Measurements from ENCODE around the gene ZNF423.
A peak's percentile ranks its signal among the peaks of the same experiment; 100 is the strongest.

Gene ZNF423

GRCh38 chr16:49855822-49856671 is at the start of gene ZNF423:
Gene ZNF423, minus strand, starts transcription at chr16:49856112. Its CDS starts 338 bp downstream, at chr16:49855774.
- peaks cover 25% of the 10 kb centered on the region for H3K4me1 ChIP-seq (ENCODE audit: control insufficient read depth, insufficient read depth, low read length)
- peak within 1 kb of the TSS; percentile 54 for H3K9ac ChIP-seq (ENCODE audit: low read depth, low read length)
- peak within 1 kb of the TSS; percentile 70 for H3K4me3 ChIP-seq (ENCODE audit: low read depth, low read length)
- H3K9me3 ChIP-seq (ENCODE audit: control insufficient read depth, insufficient read depth, low read length) = no peaks in the 10 kb centered on the region
- no peaks in the 10 kb centered on the region for H3K36me3 ChIP-seq (ENCODE audit: control insufficient read depth, insufficient read depth, low read length)
- H3K27me3 ChIP-seq (ENCODE audit: control insufficient read depth, insufficient read depth, low read length) = peaks cover 11% of the 10 kb centered on the region

- Histone ChIP-seq H3K9me3 (ENCODE audit: control insufficient read depth, insufficient read depth, low read length) (no peaks in the 10 kb centered on the region), H3K4me3 (ENCODE audit: low read depth, low read length) (no peak overlapping the region), H3K9ac (ENCODE audit: low read depth, low read length) (no peak overlapping the region), H3K27me3 (ENCODE audit: control insufficient read depth, insufficient read depth, low read length) (no peaks in the 10 kb centered on the region), H3K4me1 (ENCODE audit: control insufficient read depth, insufficient read depth, low read length) (no peaks in the 10 kb centered on the region), H3K36me3 (ENCODE audit: control insufficient read depth, insufficient read depth, low read length) (no peaks in the 10 kb centered on the region)
Measured at GRCh38 chr16:49904348-49905062, 48.6 kb upstream of the ZNF423 start.

GRCh38 chr16:49902908-49903307 is 47.0 kb upstream of the ZNF423 start:
- H3K9ac ChIP-seq (ENCODE audit: low read depth, low read length) = no peak overlapping the region
- no peak overlapping the region for H3K4me3 ChIP-seq (ENCODE audit: low read depth, low read length)
- no peaks in the 10 kb centered on the region for H3K9me3 ChIP-seq (ENCODE audit: control insufficient read depth, insufficient read depth, low read length)
- H3K36me3 ChIP-seq (ENCODE audit: control insufficient read depth, insufficient read depth, low read length) = no peaks in the 10 kb centered on the region
- H3K27me3 ChIP-seq (ENCODE audit: control insufficient read depth, insufficient read depth, low read length) = no peaks in the 10 kb centered on the region
- H3K4me1 ChIP-seq (ENCODE audit: control insufficient read depth, insufficient read depth, low read length) = no peaks in the 10 kb centered on the region

GRCh38 chr16:49901711-49902110 is 45.8 kb upstream of the ZNF423 start:
- Histone ChIP-seq H3K4me3 (ENCODE audit: low read depth, low read length) (no peak overlapping the region), H3K9ac (ENCODE audit: low read depth, low read length) (no peak overlapping the region), H3K4me1 (ENCODE audit: control insufficient read depth, insufficient read depth, low read length) (no peaks in the 10 kb centered on the region), H3K36me3 (ENCODE audit: control insufficient read depth, insufficient read depth, low read length) (no peaks in the 10 kb centered on the region), H3K9me3 (ENCODE audit: control insufficient read depth, insufficient read depth, low read length) (no peaks in the 10 kb centered on the region), H3K27me3 (ENCODE audit: control insufficient read depth, insufficient read depth, low read length) (no peaks in the 10 kb centered on the region)

GRCh38 chr16:49900875-49901274 is 45.0 kb upstream of the ZNF423 start:
- H3K4me3 ChIP-seq (ENCODE audit: low read depth, low read length) = no peak overlapping the region
- H3K27me3 ChIP-seq (ENCODE audit: control insufficient read depth, insufficient read depth, low read length) = no peaks in the 10 kb centered on the region
- H3K4me1 ChIP-seq (ENCODE audit: control insufficient read depth, insufficient read depth, low read length) = no peaks in the 10 kb centered on the region
- no peaks in the 10 kb centered on the region for H3K36me3 ChIP-seq (ENCODE audit: control insufficient read depth, insufficient read depth, low read length)
- H3K9me3 ChIP-seq (ENCODE audit: control insufficient read depth, insufficient read depth, low read length) = no peaks in the 10 kb centered on the region
- no peak overlapping the region for H3K9ac ChIP-seq (ENCODE audit: low read depth, low read length)

- Histone ChIP-seq H3K36me3 (ENCODE audit: control insufficient read depth, insufficient read depth, low read length) (no peaks in the 10 kb centered on the region), H3K4me1 (ENCODE audit: control insufficient read depth, insufficient read depth, low read length) (no peaks in the 10 kb centered on the region), H3K9me3 (ENCODE audit: control insufficient read depth, insufficient read depth, low read length) (no peaks in the 10 kb centered on the region), H3K4me3 (ENCODE audit: low read depth, low read length) (no peak overlapping the region), H3K27me3 (ENCODE audit: control insufficient read depth, insufficient read depth, low read length) (no peaks in the 10 kb centered on the region), H3K9ac (ENCODE audit: low read depth, low read length) (no peak overlapping the region)
Measured at GRCh38 chr16:49899991-49900695, 44.2 kb upstream of the ZNF423 start.

GRCh38 chr16:49896447-49896964 is 40.6 kb upstream of the ZNF423 start:
- Histone ChIP-seq H3K9me3 (ENCODE audit: control insufficient read depth, insufficient read depth, low read length) (no peaks in the 10 kb centered on the region), H3K9ac (ENCODE audit: low read depth, low read length) (no peak overlapping the region), H3K27me3 (ENCODE audit: control insufficient read depth, insufficient read depth, low read length) (no peaks in the 10 kb centered on the region), H3K4me3 (ENCODE audit: low read depth, low read length) (no peak overlapping the region), H3K4me1 (ENCODE audit: control insufficient read depth, insufficient read depth, low read length) (no peaks in the 10 kb centered on the region), H3K36me3 (ENCODE audit: control insufficient read depth, insufficient read depth, low read length) (no peaks in the 10 kb centered on the region)

GRCh38 chr16:49890876-49891275 is 35.0 kb upstream of the ZNF423 start:
- no peaks in the 10 kb centered on the region for H3K9me3 ChIP-seq (ENCODE audit: control insufficient read depth, insufficient read depth, low read length)
- H3K4me3 ChIP-seq (ENCODE audit: low read depth, low read length) = no peak overlapping the region
- H3K9ac ChIP-seq (ENCODE audit: low read depth, low read length) = no peak overlapping the region
- no peaks in the 10 kb centered on the region for H3K4me1 ChIP-seq (ENCODE audit: control insufficient read depth, insufficient read depth, low read length)
- no peaks in the 10 kb centered on the region for H3K27me3 ChIP-seq (ENCODE audit: control insufficient read depth, insufficient read depth, low read length)
- no peaks in the 10 kb centered on the region for H3K36me3 ChIP-seq (ENCODE audit: control insufficient read depth, insufficient read depth, low read length)

- Histone ChIP-seq H3K4me1 (ENCODE audit: control insufficient read depth, insufficient read depth, low read length) (no peaks in the 10 kb centered on the region), H3K4me3 (ENCODE audit: low read depth, low read length) (no peak overlapping the region), H3K36me3 (ENCODE audit: control insufficient read depth, insufficient read depth, low read length) (no peaks in the 10 kb centered on the region), H3K9ac (ENCODE audit: low read depth, low read length) (no peak overlapping the region), H3K9me3 (ENCODE audit: control insufficient read depth, insufficient read depth, low read length) (no peaks in the 10 kb centered on the region), H3K27me3 (ENCODE audit: control insufficient read depth, insufficient read depth, low read length) (no peaks in the 10 kb centered on the region)
Measured at GRCh38 chr16:49889725-49890397, 33.9 kb upstream of the ZNF423 start.

GRCh38 chr16:49886554-49887094 is 30.7 kb upstream of the ZNF423 start:
- Histone ChIP-seq H3K9ac (ENCODE audit: low read depth, low read length) (no peak overlapping the region), H3K27me3 (ENCODE audit: control insufficient read depth, insufficient read depth, low read length) (no peaks in the 10 kb centered on the region), H3K36me3 (ENCODE audit: control insufficient read depth, insufficient read depth, low read length) (no peaks in the 10 kb centered on the region), H3K4me1 (ENCODE audit: control insufficient read depth, insufficient read depth, low read length) (no peaks in the 10 kb centered on the region), H3K4me3 (ENCODE audit: low read depth, low read length) (no peak overlapping the region), H3K9me3 (ENCODE audit: control insufficient read depth, insufficient read depth, low read length) (no peaks in the 10 kb centered on the region)
